Measurements from ENCODE around the gene VIPAS39. TPM values are rescaled to one million over a fixed set of nuclear protein-coding genes. Genes with fewer than 3 reads are reported as not detected.

VIPAS39 gene
- total and polyA plus RNA-seq, 2 of the 4 experiments (the other 2 are of a cell fraction), result 19.0 to 43.0 TPM

- no peaks in the 10 kb centered on the region for H3K4me1 ChIP-seq (ENCODE audit: control insufficient read depth, insufficient read depth, low read length)
- no peak overlapping the region for H3K27ac ChIP-seq (ENCODE audit: insufficient read depth, low read length)
- no peak overlapping the region for H3K9ac ChIP-seq (ENCODE audit: low read depth, low read length)
- no peaks in the 10 kb centered on the region for H3K79me1 ChIP-seq (ENCODE audit: low read depth in 1 of 2, low read length in 2 of 2)
- H2BK15ac ChIP-seq (ENCODE audit: low read depth, low read length), result no peak overlapping the region
- TF ChIP-seq SMC3 (IDR thresholded peaks at IDR 0.05; ENCODE audit: low read depth, low read length), result no peak
- no peak for TF ChIP-seq POLR2A (IDR thresholded peaks at IDR 0.05; ENCODE audit: low read depth, low read length)
- TF ChIP-seq USF2 (IDR thresholded peaks at IDR 0.05; ENCODE audit: low read depth, low read length), result no peak
- TF ChIP-seq NFE2L2 (IDR thresholded peaks at IDR 0.05; ENCODE audit: low read depth, low read length), result no peak
- no peak for TF ChIP-seq CTCF (conservative IDR thresholded peaks at IDR 0.05; ENCODE audit: low read depth, low read length)
- no peak for TF ChIP-seq RFX5 (IDR thresholded peaks at IDR 0.05; ENCODE audit: low read depth, low read length)
- no peak for TF ChIP-seq FOS (IDR thresholded peaks at IDR 0.05; ENCODE audit: low read depth, low read length)
- TF ChIP-seq ELK1 (IDR thresholded peaks at IDR 0.05; ENCODE audit: borderline replicate concordance, low read depth, low read length), result no peak
- no peak for TF ChIP-seq CHD1 (IDR thresholded peaks at IDR 0.05; ENCODE audit: low read depth, low read length)
- TF ChIP-seq MAFK (IDR thresholded peaks at IDR 0.05; ENCODE audit: low read depth, low read length), result no peak
- no peak for TF ChIP-seq RAD21 (IDR thresholded peaks at IDR 0.05; ENCODE audit: low read length)
- TF ChIP-seq CEBPB (IDR thresholded peaks at IDR 0.05; ENCODE audit: low read depth, low read length), result no peak
- no peak overlapping the region for H3K18ac ChIP-seq (ENCODE audit: low read depth, low read length)
- H3K14ac ChIP-seq (replicated peaks; ENCODE audit: low read depth, low read length), result no peak overlapping the region
- no peak for DNase-seq
- H3K4ac ChIP-seq (ENCODE audit: low read depth, low read length), result no peak overlapping the region
- no peak overlapping the region for H3K56ac ChIP-seq (ENCODE audit: extremely low read depth, insufficient read depth, low read length)
- in situ Hi-C loops (cut with MboI; ENCODE audit: low sequenced_read_pairs) (no loop called here), dilution Hi-C loops (cut with HindIII; ENCODE audit: low sequenced_read_pairs, unreplicated experiment) (no loop called here), intact Hi-C loops (cut with micrococcal nuclease) (no loop called here)
- H2AFZ ChIP-seq (replicated peaks; ENCODE audit: low read length, poor library complexity), result no peak overlapping the region
- no peak for ATAC-seq (ENCODE audit: low read depth)
- H3K9me1 ChIP-seq (ENCODE audit: insufficient read depth, low read length), result no peaks in the 10 kb centered on the region
- peaks cover 30% of the 10 kb centered on the region for H3K27me3 ChIP-seq (ENCODE audit: control insufficient read depth, insufficient read depth, low read length)
- no peak overlapping the region for H2AK5ac ChIP-seq (ENCODE audit: low read depth, low read length)
- H3K4me3 ChIP-seq (ENCODE audit: insufficient read depth, low read depth, low read length), result no peak overlapping the region
- BruUV-seq (replicated peaks), result no TSS peak
- H4K8ac ChIP-seq (ENCODE audit: low read depth in 2 of 2, low read length in 2 of 2), result no peak overlapping the region
- no peak overlapping the region for H3K4me2 ChIP-seq (ENCODE audit: low read depth, low read length)
- WGBS, 2 experiments (ENCODE audit: extremely low coverage in 2 of 2, insufficient read length in 1 of 2), result no CpG with 5 or more reads among the region's 7 CpGs
- no peaks in the 10 kb centered on the region for H4K20me1 ChIP-seq (ENCODE audit: insufficient read depth, low read length)
- H2BK120ac ChIP-seq (ENCODE audit: low read depth, low read length), result no peak overlapping the region
- CTCF ChIA-PET, result no interaction called here
- no peak overlapping the region for H2AK9ac ChIP-seq (replicated peaks; ENCODE audit: low read depth, low read length, poor library complexity)
- no peak overlapping the region for H2BK20ac ChIP-seq (ENCODE audit: low read depth, low read length)
- no peak overlapping the region for H2BK5ac ChIP-seq (ENCODE audit: low read depth, low read length, poor library complexity, severe bottlenecking)
- no peak overlapping the region for H4K5ac ChIP-seq (ENCODE audit: low read depth, low read length)
- H3K9me3 ChIP-seq (ENCODE audit: control insufficient read depth, insufficient read depth, low read length), result no peaks in the 10 kb centered on the region
- no peak overlapping the region for H4K91ac ChIP-seq (ENCODE audit: insufficient read depth, low read depth, low read length)
- no peak overlapping the region for H3K23ac ChIP-seq (ENCODE audit: low read depth, low read length)
- POLR2A ChIA-PET (ENCODE audit: unreplicated experiment), result no interaction called here
- H3K36me3 ChIP-seq (ENCODE audit: control insufficient read depth, insufficient read depth, low read length), result no peaks in the 10 kb centered on the region
Measured at GRCh38 chr14:77495334-77495733, 37.9 kb upstream of the VIPAS39 start.
